DND-41 (cell line): ENCODE measurements around the gene FGD6.

ENCODE experiments used
- CTCF ChIP-seq: IDR thresholded peaks from 2 replicates; pipeline ENCODE4 v1.5.1; 2012; ENCODE audit warnings: borderline replicate concordance, low read length, moderate library complexity, mild to moderate bottlenecking; ENCODE audit not compliant: poor library complexity, severe bottlenecking; ENCODE audit errors: extremely low read depth
- EZH2 ChIP-seq: IDR thresholded peaks from 3 replicates; pipeline ENCODE4 v1.6.1; 2012; ENCODE audit warnings: borderline replicate concordance, low read depth, mild to moderate bottlenecking, moderate library complexity, low read length, inconsistent platforms; ENCODE audit not compliant: severe bottlenecking

- TF ChIP-seq CTCF (no peak), EZH2 (no peak)
These were observed 30.8 kb upstream of the FGD6 start for GRCh38 chr12:95248095-95248494.
